Measurements from ENCODE around the gene TKFC.

DNA sequence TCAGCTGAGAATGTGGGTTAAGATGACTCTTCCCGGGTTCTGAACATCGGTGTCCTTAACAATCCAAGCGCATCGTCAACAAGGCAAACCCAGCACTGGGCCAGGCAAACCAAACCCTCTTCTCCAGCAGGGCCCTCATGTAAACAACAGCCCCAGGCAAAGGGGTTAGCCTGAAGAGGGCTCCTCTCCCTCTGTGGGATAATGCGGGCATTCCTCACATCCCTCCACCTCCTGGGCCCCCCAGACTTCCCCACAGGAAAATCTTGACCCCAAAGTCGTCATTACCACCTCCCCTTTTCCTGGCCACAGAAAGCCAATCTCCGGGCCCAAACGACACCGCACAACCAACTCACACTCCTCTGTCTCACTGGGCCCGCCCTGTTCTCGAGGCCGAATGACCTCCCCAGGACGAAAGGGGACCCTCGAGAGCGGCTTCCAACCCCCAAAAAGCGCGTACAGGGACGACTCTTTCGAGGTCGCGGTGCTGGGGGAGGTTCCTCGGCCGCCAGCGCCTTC is 689 bp upstream of the TKFC start:
- TF ChIP-seq, protein P1, sequence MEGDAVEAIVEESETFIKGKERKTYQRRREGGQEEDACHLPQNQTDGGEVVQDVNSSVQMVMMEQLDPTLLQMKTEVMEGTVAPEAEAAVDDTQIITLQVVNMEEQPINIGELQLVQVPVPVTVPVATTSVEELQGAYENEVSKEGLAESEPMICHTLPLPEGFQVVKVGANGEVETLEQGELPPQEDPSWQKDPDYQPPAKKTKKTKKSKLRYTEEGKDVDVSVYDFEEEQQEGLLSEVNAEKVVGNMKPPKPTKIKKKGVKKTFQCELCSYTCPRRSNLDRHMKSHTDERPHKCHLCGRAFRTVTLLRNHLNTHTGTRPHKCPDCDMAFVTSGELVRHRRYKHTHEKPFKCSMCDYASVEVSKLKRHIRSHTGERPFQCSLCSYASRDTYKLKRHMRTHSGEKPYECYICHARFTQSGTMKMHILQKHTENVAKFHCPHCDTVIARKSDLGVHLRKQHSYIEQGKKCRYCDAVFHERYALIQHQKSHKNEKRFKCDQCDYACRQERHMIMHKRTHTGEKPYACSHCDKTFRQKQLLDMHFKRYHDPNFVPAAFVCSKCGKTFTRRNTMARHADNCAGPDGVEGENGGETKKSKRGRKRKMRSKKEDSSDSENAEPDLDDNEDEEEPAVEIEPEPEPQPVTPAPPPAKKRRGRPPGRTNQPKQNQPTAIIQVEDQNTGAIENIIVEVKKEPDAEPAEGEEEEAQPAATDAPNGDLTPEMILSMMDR (IDR thresholded peaks at IDR 0.05) = no peak
- TF ChIP-seq POLR2AphosphoS5 (IDR thresholded peaks at IDR 0.05) = no peak
